K562 (cell line): ENCODE data around the gene NSG2. TPM values are rescaled to one million over a fixed set of nuclear protein-coding genes. Genes with fewer than 3 reads are reported as not detected.

Source experiments
- ATAC-seq: fragments of 200-7000 bp; cut with Tn5 transposase; 3 replicates; pipeline ENCODE4 v1.9.1; 2020; ENCODE audit warnings: moderate library complexity
- BruUV-seq: library from RNA; stranded (reverse); fragments of 400-500 nt; replicated peaks from 2 replicates; lab custom pipeline; 2021; lab: Mats Ljungman, UMichigan
- CTCF ChIA-PET: fragments of 300-600 bp; formaldehyde crosslinking; extraction: SDS; loops from one replicate; lab custom pipeline; 2021; ENCODE audit warnings: low intra/inter-chr PET ratio; lab: Yijun Ruan, JAX
- POLR2A ChIA-PET: fragments of 300-600, 350-650 bp; sonication (Branson Sonifier 250); formaldehyde crosslinking; extraction: SDS; loops from one replicate; lab custom pipeline; 2021; ENCODE audit warnings: antibody characterized with exemption, inconsistent platforms; lab: Yijun Ruan, JAX
- DNase-seq, 4 experiments: peaks; one replicate each; pipeline versions ENCODE4 v3.0.0 to v3.0.0-alpha.2; 2011 to 2018; ENCODE audit warnings: low spot score in 3 of 4, mixed read lengths in 3 of 4; ENCODE audit errors: extremely low read depth in 1 of 4
- FAIRE-seq: peaks from 2 replicates; lab custom pipeline; 2011; peaks lifted over from hg19 to GRCh38; lab: Jason Lieb, UNC
- H2AFZ ChIP-seq: 2 replicates; pipeline ENCODE4 v1.6.0; 2011; ENCODE audit warnings: low read depth, low read length, control low read depth, inconsistent platforms
- H3K27ac ChIP-seq: fragments of 200-600 bp; 3 replicates; pipeline ENCODE4 v1.8.0; 2011; ENCODE audit warnings: low read depth, mild to moderate bottlenecking, control low read depth, inconsistent platforms, low read length, moderate library complexity, mixed read lengths; ENCODE audit errors: extremely low read depth
- H3K27me3 ChIP-seq, 2 experiments: fragments of 300-600 bp in 1 of 2; 2 replicates in 1 of 2; 3 replicates in 1 of 2; pipeline versions ENCODE4 v1.6.0 to v1.8.0; 2011; ENCODE audit warnings: inconsistent platforms in 2 of 2, low read length in 2 of 2, mild to moderate bottlenecking in 1 of 2, mixed read lengths in 1 of 2, moderate library complexity in 1 of 2; ENCODE audit not compliant: control insufficient read depth in 2 of 2, insufficient read depth in 2 of 2
- H3K36me3 ChIP-seq: fragments of 300-600 bp; 3 replicates; pipeline ENCODE4 v1.8.0; 2011; ENCODE audit warnings: mild to moderate bottlenecking, low read length, inconsistent platforms; ENCODE audit not compliant: control insufficient read depth, insufficient read depth
- H3K4me1 ChIP-seq, 2 experiments: fragments of 200-600 bp in 1 of 2; replicated peaks in 1 of 2; 2 replicates in 1 of 2; 3 replicates in 1 of 2; pipeline versions ENCODE4 v1.5.1 to v1.8.0; 2011; ENCODE audit warnings: inconsistent platforms in 2 of 2, low read length in 2 of 2, mild to moderate bottlenecking in 1 of 2, mixed read lengths in 1 of 2, moderate library complexity in 1 of 2; ENCODE audit not compliant: control insufficient read depth in 2 of 2, insufficient read depth in 2 of 2
- H3K4me2 ChIP-seq: 2 replicates; pipeline ENCODE4 v1.6.1; 2011; ENCODE audit warnings: low read length, control low read depth, inconsistent platforms, mixed read lengths; ENCODE audit not compliant: insufficient read depth
- H3K4me3 ChIP-seq: fragments of 200-600 bp; sonication (generic), shearing (Covaris generic); 2 replicates; pipeline ENCODE4 v1.5.1; 2016; ENCODE audit warnings: control low read depth, inconsistent platforms
- H3K79me2 ChIP-seq: fragments of 200-600 bp; 3 replicates; pipeline ENCODE4 v1.8.0; 2011; ENCODE audit warnings: low read length, inconsistent platforms; ENCODE audit not compliant: control insufficient read depth, insufficient read depth
- H3K9ac ChIP-seq, 2 experiments: 2 replicates each; pipeline versions ENCODE4 v1.6.0 to v1.6.1; 2011; ENCODE audit warnings: low read depth in 2 of 2, low read length in 2 of 2, control low read depth in 1 of 2, inconsistent platforms in 1 of 2, mild to moderate bottlenecking in 1 of 2, mixed read lengths in 1 of 2; ENCODE audit not compliant: insufficient read depth in 1 of 2
- H3K9me1 ChIP-seq: one replicate; pipeline ENCODE4 v1.6.0; 2011; ENCODE audit warnings: inconsistent platforms, mild to moderate bottlenecking, low read length, moderate library complexity; ENCODE audit not compliant: control insufficient read depth, insufficient read depth
- H3K9me3 ChIP-seq: replicated peaks from 2 replicates; pipeline ENCODE4 v1.5.1; 2011; ENCODE audit warnings: low read depth, low read length, inconsistent platforms; ENCODE audit not compliant: control insufficient read depth, insufficient read depth
- H4K20me1 ChIP-seq: replicated peaks from 2 replicates; pipeline ENCODE4 v1.6.1; 2011; ENCODE audit warnings: low read length, inconsistent platforms, mixed read lengths; ENCODE audit not compliant: control insufficient read depth, insufficient read depth
- ARNT ChIP-seq, 2 experiments: fragments of 450-650 bp; IDR thresholded peaks; 2 replicates each; pipeline ENCODE4 v1.6.1; 2016; ENCODE audit warnings: mild to moderate bottlenecking in 1 of 2
- DACH1 ChIP-seq: fragments of 450-650 bp; IDR thresholded peaks from 2 replicates; pipeline ENCODE4 v1.6.1; 2018; ENCODE audit not compliant: partially characterized antibody
- ETV6 ChIP-seq, 3 experiments: fragments of 150-350 bp in 1 of 3; sonication (generic) in 1 of 3; formaldehyde crosslinking in 1 of 3; IDR thresholded peaks; 2 replicates each; pipeline versions ENCODE4 v1.6.1 to v1.8.0; 2014 to 2022; ENCODE audit warnings: borderline replicate concordance in 2 of 3, low read depth in 2 of 3, antibody characterized with exemption in 1 of 3, low read length in 1 of 3, mild to moderate bottlenecking in 1 of 3, missing genetic modification reagents in 1 of 3
- HDAC8 ChIP-seq: fragments of 450-650 bp; IDR thresholded peaks from 2 replicates; pipeline ENCODE4 v1.6.1; 2016; ENCODE audit warnings: mild to moderate bottlenecking, missing genetic modification characterization, moderate library complexity, missing compliant biosample characterization
- MTA3 ChIP-seq: fragments of 450-650 bp; formaldehyde crosslinking; IDR thresholded peaks from 2 replicates; pipeline ENCODE4 v1.6.1; 2017; ENCODE audit warnings: mild to moderate bottlenecking, borderline replicate concordance
- NR2C2 ChIP-seq, 2 experiments: fragments of 200-800 bp in 1 of 2; sonication (Bioruptor generic) in 1 of 2; sonication (generic) in 1 of 2; formaldehyde crosslinking in 1 of 2; IDR thresholded peaks; 2 replicates each; pipeline versions ENCODE4 v1.6.1 to v1.8.0; 2016 to 2022; ENCODE audit warnings: mild to moderate bottlenecking in 1 of 2, missing compliant biosample characterization in 1 of 2, missing genetic modification characterization in 1 of 2, missing genetic modification reagents in 1 of 2
- RBM17 ChIP-seq: fragments of 200-400 bp; formaldehyde crosslinking; IDR thresholded peaks from 2 replicates; pipeline ENCODE4 v1.6.1; 2017; ENCODE audit warnings: low read depth, mild to moderate bottlenecking, low read length, borderline replicate concordance
- RERE ChIP-seq: sonication (generic); formaldehyde crosslinking; IDR thresholded peaks from 2 replicates; pipeline ENCODE4 v1.8.0; 2023; ENCODE audit warnings: missing genetic modification reagents, mild to moderate bottlenecking, borderline replicate concordance
- ZC3H8 ChIP-seq: fragments of 450-650 bp; IDR thresholded peaks from 2 replicates; pipeline ENCODE4 v1.6.1; 2017
- ZNF165 ChIP-seq: fragments of 250-450 bp; sonication (Bioruptor Pico); IDR thresholded peaks from 2 replicates; pipeline ENCODE4 v1.4.0; 2020; ENCODE audit warnings: borderline replicate concordance
- ZNF239 ChIP-seq: fragments of 250-450 bp; sonication (Bioruptor Pico); IDR thresholded peaks from 2 replicates; pipeline ENCODE4 v1.4.0; 2020; ENCODE audit warnings: mild to moderate bottlenecking
- ZNF445 ChIP-seq: fragments of 250-450 bp; sonication (Bioruptor Pico); IDR thresholded peaks from 2 replicates; pipeline ENCODE4 v1.4.0; 2020; ENCODE audit warnings: low read depth, mild to moderate bottlenecking, moderate library complexity
- ZNF778 ChIP-seq: fragments of 450-650 bp; formaldehyde crosslinking; IDR thresholded peaks from 2 replicates; pipeline ENCODE4 v1.4.0; 2020; ENCODE audit warnings: mild to moderate bottlenecking, moderate library complexity
- in situ Hi-C: fragments of 300-500 bp; cut with MboI; formaldehyde crosslinking; loops from 4 replicates; pipeline ENCODE4 v1.15.0; 2018; ENCODE audit warnings: inconsistent platforms, mixed read lengths
- intact Hi-C: fragments of 100-400 bp; cut with micrococcal nuclease; formaldehyde crosslinking; loops from 2 replicates; pipeline ENCODE4 v1.14.2; 2022
- polyA plus RNA-seq, 8 experiments: library from polyadenylated mRNA; depleted of rRNA in 4 of 8; stranded (reverse) in 5 of 8; unstranded in 3 of 8; fragments of >200 nt; fragmentation: Nextera tagmentation in 2 of 8; fragmentation: Illumina TruSeq in 1 of 8; extraction: Ambion mirVana in 2 of 8; extraction: Trizol in 1 of 8; gene quantifications; 2 replicates each; pipeline versions ENCODE4 v1.2.1 to v1.2.3, GENCODE V29; 2011 to 2014; ENCODE audit warnings: inconsistent platforms in 1 of 8, missing spikeins in 1 of 8
- total RNA-seq, 7 experiments: library from RNA; depleted of rRNA in 6 of 7; stranded (reverse); fragments of >200 nt in 6 of 7; fragmentation: Illumina TruSeq in 2 of 7; extraction: Trizol in 2 of 7; gene quantifications; 2 replicates each; pipeline versions ENCODE4 v1.2.1 to v1.2.3, GENCODE V29; 2011 to 2021; ENCODE audit warnings: low replicate concordance in 1 of 7

NSG2 gene
- total and polyA plus RNA-seq, 9 of the 15 experiments (the other 6 are each of a cell fraction or from before 2014, with no cell fraction given) = not detected

DNA sequence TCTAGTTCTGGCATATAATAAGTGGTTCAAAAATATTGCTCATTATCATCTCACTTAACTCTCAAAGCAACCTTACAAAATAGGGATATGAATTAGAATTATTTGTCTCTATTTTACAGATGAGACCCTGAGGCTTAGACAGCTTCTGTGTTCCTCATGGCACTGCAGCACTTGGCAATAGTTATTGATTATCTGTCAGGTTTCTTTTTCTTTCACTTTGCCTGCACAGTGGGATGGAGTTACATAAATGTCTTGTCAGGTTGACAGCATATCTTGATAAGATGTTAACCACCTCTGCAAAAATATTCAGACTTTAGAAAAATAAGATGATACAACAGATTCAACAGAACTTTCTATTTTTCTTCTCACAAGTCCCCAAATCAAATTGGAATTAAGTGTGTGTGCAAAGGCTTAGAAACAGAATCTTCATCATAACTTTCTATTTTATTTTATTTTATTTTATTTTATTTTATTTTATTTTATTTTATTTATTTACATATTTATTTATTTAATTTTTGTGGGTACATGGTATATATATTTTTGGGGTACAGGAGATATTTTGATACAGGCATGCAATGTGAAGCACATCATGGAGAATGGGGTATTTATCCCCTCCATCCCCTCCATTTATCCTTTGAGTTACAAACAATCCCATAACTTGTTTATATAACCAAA is 17.7 kb downstream of the NSG2 start:
- Histone ChIP-seq H2AFZ (no peak overlapping the region), H3K79me2 (no peaks in the 10 kb centered on the region), H3K27ac (no peak overlapping the region), H3K9me1 (no peaks in the 10 kb centered on the region), H3K36me3 (no peaks in the 10 kb centered on the region), H3K4me3 (no peak overlapping the region), H4K20me1 (no peaks in the 10 kb centered on the region)
- ATAC-seq = no peak
- CTCF ChIA-PET = no interaction called here
- in situ Hi-C loops = no loop called here
- POLR2A ChIA-PET = no interaction called here
- no peak for TF ChIP-seq ZC3H8
- TF ChIP-seq HDAC8 (tag) = no peak
- TF ChIP-seq RBM17 = no peak
- no peak for TF ChIP-seq ZNF778 (CRISPR knock-in tag)
- no peak for TF ChIP-seq RERE
- TF ChIP-seq MTA3 = no peak
- no peak for TF ChIP-seq ARNT (IDR thresholded peaks at IDR 0.05)
- TF ChIP-seq DACH1 = no peak
- TF ChIP-seq NR2C2 (CRISPR knock-in tag; IDR thresholded peaks at IDR 0.05) = no peak
- TF ChIP-seq NR2C2 (tag; IDR thresholded peaks at IDR 0.05) = no peak
- TF ChIP-seq ETV6 (IDR thresholded peaks at IDR 0.05; ENCODE audit: borderline replicate concordance in 1 of 2, low read depth in 2 of 2, low read length in 1 of 2) = no peak
- TF ChIP-seq ETV6 (CRISPR knock-in tag; IDR thresholded peaks at IDR 0.05; ENCODE audit: borderline replicate concordance) = no peak
- no peak for TF ChIP-seq ZNF445 (CRISPR knock-in tag)
- no peak for TF ChIP-seq ZNF239 (CRISPR knock-in tag)
- TF ChIP-seq ZNF165 (CRISPR knock-in tag) = no peak
- TF ChIP-seq, all 486 proteins: peak for 0
- no TSS peak for BruUV-seq
- no peaks in the 10 kb centered on the region for H3K4me1 ChIP-seq
- intact Hi-C loops = no loop called here
- DNase-seq (no peak), FAIRE-seq (no peak)
- H3K27me3 ChIP-seq = peaks cover 11 to 26% of the 10 kb centered on the region in 2 experiments; a peak in 4 of 5 replicates
- H3K4me2 ChIP-seq = no peak overlapping the region
- H3K9me3 ChIP-seq = no peaks in the 10 kb centered on the region
- H3K9ac ChIP-seq = no peak overlapping the region
